ENCODE results near the gene MT3. TPM values are rescaled to one million over a fixed set of nuclear protein-coding genes. Genes with fewer than 3 reads are reported as not detected.

MT3 gene
- polyA plus RNA-seq, 1 donor from 2014 or later: not detected

GRCh38 chr16:56594292-56594619 lies 4.9 kb downstream of the MT3 start:
- Mint-ChIP-seq H3K27me3 (peaks cover 20% of the 10 kb centered on the region), H3K4me3 (no peak overlapping the region), H3K9me3 (peaks cover 0 to 4% (median 0%) of the 10 kb centered on the region in 3 donors), H3K27ac (no peak overlapping the region), H3K4me1 (no peaks in the 10 kb centered on the region), H3K36me3 (peaks cover 4% of the 10 kb centered on the region)

- Mint-ChIP-seq H3K27me3 (peaks cover 15% of the 10 kb centered on the region), H3K36me3 (peaks cover 2% of the 10 kb centered on the region), H3K4me3 (no peak overlapping the region), H3K9me3 (no peaks in the 10 kb centered on the region), H3K4me1 (peaks cover 0 to 4% (median 0%) of the 10 kb centered on the region in 3 donors), H3K27ac (no peak overlapping the region)
Observed at GRCh38 chr16:56600398-56600999, 11.2 kb downstream of the MT3 start.

GRCh38 chr16:56601325-56601724 lies 12.0 kb downstream of the MT3 start:
- Mint-ChIP-seq H3K9me3 (no peaks in the 10 kb centered on the region), H3K27me3 (peaks cover 15% of the 10 kb centered on the region), H3K4me3 (no peak overlapping the region), H3K27ac (no peak overlapping the region), H3K4me1 (peaks cover 0 to 4% (median 0%) of the 10 kb centered on the region in 3 donors), H3K36me3 (peaks cover 2% of the 10 kb centered on the region)

GRCh38 chr16:56603589-56603988 lies 14.3 kb downstream of the MT3 start:
- H3K9me3 Mint-ChIP-seq: no peaks in the 10 kb centered on the region
- no peak overlapping the region for H3K27ac Mint-ChIP-seq
- peaks cover 0 to 10% (median 2%) of the 10 kb centered on the region in 3 donors for H3K4me1 Mint-ChIP-seq
- H3K36me3 Mint-ChIP-seq: no peaks in the 10 kb centered on the region
- peaks cover 12% of the 10 kb centered on the region for H3K27me3 Mint-ChIP-seq
- no peak overlapping the region for H3K4me3 Mint-ChIP-seq

- peaks cover 7 to 20% (median 9%) of the 10 kb centered on the region in 3 donors for H3K4me1 Mint-ChIP-seq
- no peaks in the 10 kb centered on the region for H3K36me3 Mint-ChIP-seq
- no peaks in the 10 kb centered on the region for H3K9me3 Mint-ChIP-seq
- no peak overlapping the region for H3K27ac Mint-ChIP-seq
- peaks cover 12% of the 10 kb centered on the region for H3K27me3 Mint-ChIP-seq
- H3K4me3 Mint-ChIP-seq: peak overlapping the region in 1 of 4 donors; percentile 10
Observed at GRCh38 chr16:56604966-56605365, 15.6 kb downstream of the MT3 start.

- peaks cover 8% of the 10 kb centered on the region for H3K27me3 Mint-ChIP-seq
- H3K27ac Mint-ChIP-seq: no peak overlapping the region
- H3K4me3 Mint-ChIP-seq: peak overlapping the region in 1 of 4 donors; percentile 1
- H3K4me1 Mint-ChIP-seq: peaks cover 11 to 20% (median 14%) of the 10 kb centered on the region in 3 donors
- no peaks in the 10 kb centered on the region for H3K9me3 Mint-ChIP-seq
- H3K36me3 Mint-ChIP-seq: no peaks in the 10 kb centered on the region
Observed at GRCh38 chr16:56605475-56605874, 16.1 kb downstream of the MT3 start.

GRCh38 chr16:56606071-56606475 lies 16.7 kb downstream of the MT3 start:
- Mint-ChIP-seq H3K27ac (peak overlapping the region in 1 of 3 donors; percentile 77), H3K9me3 (no peaks in the 10 kb centered on the region), H3K27me3 (peaks cover 6% of the 10 kb centered on the region), H3K36me3 (no peaks in the 10 kb centered on the region), H3K4me1 (peaks cover 17 to 25% (median 18%) of the 10 kb centered on the region in 3 donors), H3K4me3 (peak overlapping the region in 1 of 4 donors; percentile 13)

GRCh38 chr16:56606476-56607108 lies 17.3 kb downstream of the MT3 start:
- no peaks in the 10 kb centered on the region for H3K36me3 Mint-ChIP-seq
- H3K4me3 Mint-ChIP-seq: peak overlapping the region in 2 of 4 donors; percentile 13 to 63
- peak overlapping the region in 1 of 3 donors; percentile 77 for H3K27ac Mint-ChIP-seq
- H3K9me3 Mint-ChIP-seq: no peaks in the 10 kb centered on the region
- H3K27me3 Mint-ChIP-seq: peaks cover 5% of the 10 kb centered on the region
- peaks cover 18 to 27% (median 19%) of the 10 kb centered on the region in 3 donors for H3K4me1 Mint-ChIP-seq

- no peaks in the 10 kb centered on the region for H3K9me3 Mint-ChIP-seq
Observed at GRCh38 chr16:56607109-56607618, 17.8 kb downstream of the MT3 start.

GRCh38 chr16:56607675-56608042 lies 18.3 kb downstream of the MT3 start:
- no peaks in the 10 kb centered on the region for H3K36me3 Mint-ChIP-seq
- no peaks in the 10 kb centered on the region for H3K27me3 Mint-ChIP-seq
- peak overlapping the region in 1 of 3 donors; percentile 70 for H3K27ac Mint-ChIP-seq
- H3K9me3 Mint-ChIP-seq: no peaks in the 10 kb centered on the region
- H3K4me1 Mint-ChIP-seq: peaks cover 18 to 27% (median 19%) of the 10 kb centered on the region in 3 donors
- peak overlapping the region; percentile 13 to 81 (median 74) for H3K4me3 Mint-ChIP-seq

More at GRCh38 chr16:56607109-56607618, 17.8 kb downstream of the MT3 start:
- Mint-ChIP-seq H3K4me3 (peak overlapping the region in 2 of 4 donors; percentile 13 to 63), H3K27ac (peak overlapping the region in 1 of 3 donors; percentile 77), H3K36me3 (no peaks in the 10 kb centered on the region), H3K4me1 (peaks cover 18 to 27% (median 19%) of the 10 kb centered on the region in 3 donors), H3K27me3 (peaks cover under 1% of the 10 kb centered on the region)

- Mint-ChIP-seq H3K4me1 (peaks cover 18 to 27% (median 19%) of the 10 kb centered on the region in 3 donors), H3K27me3 (no peaks in the 10 kb centered on the region), H3K9me3 (no peaks in the 10 kb centered on the region), H3K36me3 (no peaks in the 10 kb centered on the region), H3K27ac (peak within 1 kb of the TSS; percentile 70 to 92 (median 84)), H3K4me3 (peak within 1 kb of the TSS; percentile 83 to 95 (median 93))
Observed at GRCh38 chr16:56608043-56608875, 18.9 kb downstream of the MT3 start, which contains the start of gene MT2A. Gene MT2A, plus strand, starts transcription at chr16:56608584. Its CDS starts 72 bp downstream, at chr16:56608656.

- Mint-ChIP-seq H3K4me1 (peaks cover 18 to 27% (median 19%) of the 10 kb centered on the region in 3 donors), H3K27ac (peak overlapping the region in 2 of 3 donors; percentile 70 to 92), H3K36me3 (no peaks in the 10 kb centered on the region), H3K27me3 (no peaks in the 10 kb centered on the region), H3K9me3 (no peaks in the 10 kb centered on the region), H3K4me3 (peak overlapping the region; percentile 83 to 95 (median 93))
Observed at GRCh38 chr16:56608876-56609462, 19.6 kb downstream of the MT3 start.

GRCh38 chr16:56609463-56609921 lies 20.2 kb downstream of the MT3 start:
- Mint-ChIP-seq H3K4me1 (peaks cover 18 to 27% (median 19%) of the 10 kb centered on the region in 3 donors), H3K9me3 (no peaks in the 10 kb centered on the region), H3K27me3 (no peaks in the 10 kb centered on the region), H3K4me3 (peak overlapping the region; percentile 83 to 95 (median 93)), H3K27ac (peak overlapping the region; percentile 35 to 92 (median 84)), H3K36me3 (no peaks in the 10 kb centered on the region)

- Mint-ChIP-seq H3K36me3 (no peaks in the 10 kb centered on the region), H3K27me3 (no peaks in the 10 kb centered on the region), H3K4me1 (peaks cover 18 to 27% (median 19%) of the 10 kb centered on the region in 3 donors), H3K27ac (peak overlapping the region; percentile 62 to 92 (median 78)), H3K4me3 (peak overlapping the region; percentile 71 to 95 (median 93)), H3K9me3 (no peaks in the 10 kb centered on the region)
Observed at GRCh38 chr16:56610017-56610608, 20.8 kb downstream of the MT3 start.

All from IgD-negative memory B cell (primary cell).